PC-3 (cell line): Measurements from ENCODE around the gene USP12. TPM values are rescaled to one million over a fixed set of nuclear protein-coding genes. Genes with fewer than 3 reads are reported as not detected.
"Not testable (repeated sequence)": the region's sequence is repeated elsewhere in the genome, so short reads cannot be mapped to it uniquely, and the experiment has no call there.

Source experiments
- ATAC-seq: fragments of 200-7000 bp; cut with Tn5 transposase; 2 replicates; pipeline ENCODE4 v1.9.1; 2020; ENCODE audit warnings: mild to moderate bottlenecking, moderate library complexity
- BruUV-seq: library from RNA; stranded (reverse); fragments of 400-500 nt; replicated peaks from 2 replicates; lab custom pipeline; 2021; lab: Mats Ljungman, UMichigan
- CTCF ChIA-PET: fragments of 300-600 bp; sonication (Branson Sonifier 250); formaldehyde crosslinking; loops from one replicate; lab custom pipeline; 2022; ENCODE audit warnings: antibody characterized with exemption; lab: Charles Lee
- POLR2A ChIA-PET: fragments of 300-600 bp; sonication (Branson Sonifier 250); formaldehyde crosslinking; loops from one replicate; lab custom pipeline; 2022; ENCODE audit warnings: antibody characterized with exemption; ENCODE audit not compliant: unreplicated experiment; lab: Charles Lee
- DNase-seq: peaks from one replicate; pipeline ENCODE4 v3.0.0-alpha.2; 2015
- H2AFZ ChIP-seq: fragments of 300-600 bp; sonication (generic); 2 replicates; pipeline ENCODE4 v1.6.0; 2016; ENCODE audit warnings: antibody characterized with exemption, low read length
- H3F3A ChIP-seq: fragments of 300-600 bp; sonication (generic); one replicate; pipeline ENCODE4 v1.6.0; 2017; ENCODE audit warnings: antibody characterized with exemption, low read length, control low read depth, mild to moderate bottlenecking; ENCODE audit not compliant: unreplicated experiment
- H3K27ac ChIP-seq: fragments of 300-600 bp; sonication (generic); 2 replicates; pipeline ENCODE4 v1.5.1; 2016; ENCODE audit warnings: mild to moderate bottlenecking, low read length
- H3K27me3 ChIP-seq: fragments of 300-600 bp; sonication (generic); 2 replicates; pipeline ENCODE4 v1.6.1; 2016; ENCODE audit warnings: low read length, mixed read lengths
- H3K36me3 ChIP-seq: fragments of 300-600 bp; sonication (generic); 2 replicates; pipeline ENCODE4 v1.6.1; 2016; ENCODE audit warnings: low read depth, mixed run types, low read length, mixed read lengths
- H3K4me1 ChIP-seq: fragments of 300-600 bp; sonication (generic); 2 replicates; pipeline ENCODE4 v1.5.1; 2016; ENCODE audit warnings: low read length; ENCODE audit not compliant: insufficient read depth
- H3K4me2 ChIP-seq: fragments of 300-600 bp; sonication (generic); 2 replicates; pipeline ENCODE4 v1.6.0; 2016; ENCODE audit warnings: low read length
- H3K4me3 ChIP-seq: fragments of 300-600 bp; sonication (generic); 2 replicates; pipeline ENCODE4 v1.5.1; 2016; ENCODE audit warnings: mild to moderate bottlenecking, low read length, mixed read lengths
- H3K79me2 ChIP-seq: fragments of 300-600 bp; sonication (generic); 2 replicates; pipeline ENCODE4 v1.6.1; 2017; ENCODE audit warnings: low read length, mixed read lengths
- H3K9ac ChIP-seq: fragments of 300-600 bp; sonication (generic); 2 replicates; pipeline ENCODE4 v1.6.0; 2016; ENCODE audit warnings: mild to moderate bottlenecking, low read length
- H3K9me2 ChIP-seq: fragments of 300-600 bp; sonication (generic); replicated peaks from 2 replicates; pipeline ENCODE4 v1.6.1; 2016; ENCODE audit warnings: mixed run types, low read length, mixed read lengths
- H3K9me3 ChIP-seq: fragments of 300-600 bp; sonication (generic); 2 replicates; pipeline ENCODE4 v1.6.1; 2016; ENCODE audit warnings: low read length, mixed read lengths
- H4K20me1 ChIP-seq: fragments of 300-600 bp; sonication (generic); 2 replicates; pipeline ENCODE4 v1.6.1; 2016; ENCODE audit warnings: low read length, mixed read lengths
- CTCF ChIP-seq: fragments of 300-600 bp; sonication (generic); conservative IDR thresholded peaks from 2 replicates; pipeline ENCODE4 v1.5.1; 2017; ENCODE audit warnings: antibody characterized with exemption, low read depth, mild to moderate bottlenecking, low read length
- EZH2 ChIP-seq: fragments of 300-600 bp; sonication (generic); IDR thresholded peaks from one replicate; pipeline ENCODE4 v1.6.1; 2017; ENCODE audit warnings: antibody characterized with exemption, mild to moderate bottlenecking, low read length; ENCODE audit not compliant: unreplicated experiment
- EZH2phosphoT487 ChIP-seq: fragments of 300-600 bp; sonication (generic); IDR thresholded peaks from 2 replicates; pipeline ENCODE4 v1.6.1; 2018; ENCODE audit warnings: mild to moderate bottlenecking, antibody characterized with exemption, low read length, borderline replicate concordance
- intact Hi-C: fragments of 100-400 bp; cut with micrococcal nuclease; formaldehyde crosslinking; loops from 2 replicates; pipeline ENCODE4 v1.9.0; 2023
- total RNA-seq: library from RNA; depleted of rRNA; stranded (reverse); fragments of >200 nt; gene quantifications from 2 replicates; pipeline ENCODE4 v1.2.3, GENCODE V29; 2014

The USP12 gene
- total RNA-seq, 1 experiment from 2014 or later, result 24.2 TPM

- H3K4me3 ChIP-seq, result no peak overlapping the region
- H3K36me3 ChIP-seq, result no peaks in the 10 kb centered on the region
- H3K9me2 ChIP-seq, result no peaks in the 10 kb centered on the region
- no peaks in the 10 kb centered on the region for H3K27me3 ChIP-seq
- peaks cover 49% of the 10 kb centered on the region for H4K20me1 ChIP-seq
- ChIA-PET POLR2A (no interaction called here), CTCF (no interaction called here)
- TF ChIP-seq EZH2 (no peak), EZH2phosphoT487 (no peak)
- H3K79me2 ChIP-seq, result peaks cover 96% of the 10 kb centered on the region
- no peak overlapping the region for H2AFZ ChIP-seq
- no peaks in the 10 kb centered on the region for H3K9me3 ChIP-seq
- no peak overlapping the region for H3K27ac ChIP-seq
- no peak overlapping the region for H3K4me2 ChIP-seq
- H3K9ac ChIP-seq, result no peak overlapping the region
- peaks cover 8% of the 10 kb centered on the region; the same call in 1 of the 2 replicates for H3K4me1 ChIP-seq
- H3F3A ChIP-seq, result no peaks in the 10 kb centered on the region
- DNase-seq, result no peak
- no peak for ATAC-seq
- no TSS peak for BruUV-seq
- intact Hi-C loops, result no loop called here
Measured at GRCh38 chr13:27147530-27148170, 24.0 kb downstream of the USP12 start.

- no TSS peak for BruUV-seq
- Histone ChIP-seq H3K36me3 (peaks cover 13% of the 10 kb centered on the region), H2AFZ (no peak overlapping the region), H4K20me1 (peaks cover 16% of the 10 kb centered on the region; the same call in 1 of the 2 replicates), H3K4me3 (no peak overlapping the region), H3K9ac (no peak overlapping the region), H3K9me3 (no peaks in the 10 kb centered on the region), H3K27ac (no peak overlapping the region), H3K9me2 (no peaks in the 10 kb centered on the region), H3K79me2 (peaks cover 99% of the 10 kb centered on the region), H3K4me1 (no peaks in the 10 kb centered on the region), H3K4me2 (no peak overlapping the region), H3K27me3 (no peaks in the 10 kb centered on the region), H3F3A (no peaks in the 10 kb centered on the region)
- ChIA-PET CTCF (no interaction called here), POLR2A (no interaction called here)
- intact Hi-C loops, result no loop called here
- DNase-seq, result no peak
- TF ChIP-seq CTCF (no peak), EZH2phosphoT487 (no peak), EZH2 (no peak)
- no peak for ATAC-seq
Measured at GRCh38 chr13:27141746-27142145, 29.9 kb downstream of the USP12 start.

GRCh38 chr13:27141159-27141558 is 30.5 kb downstream of the USP12 start:
- H3F3A ChIP-seq, CTCF ChIA-PET, H3K4me1 ChIP-seq, DNase-seq, H3K9me2 ChIP-seq, ATAC-seq, H3K4me2 ChIP-seq, intact Hi-C loops, H3K4me3 ChIP-seq, BruUV-seq, H3K9me3 ChIP-seq, POLR2A ChIA-PET, H3K9ac ChIP-seq, H3K27ac ChIP-seq, H3K27me3 ChIP-seq, H2AFZ ChIP-seq: not testable (repeated sequence)
- peaks cover 13% of the 10 kb centered on the region for H3K36me3 ChIP-seq
- H4K20me1 ChIP-seq, result peaks cover 15% of the 10 kb centered on the region; the same call in 1 of the 2 replicates
- H3K79me2 ChIP-seq, result peaks cover 99% of the 10 kb centered on the region
